Memory B cell (primary cell): Measurements from ENCODE around the gene XBP1.
"Not testable (repeated sequence)": the region's sequence is repeated elsewhere in the genome, so short reads cannot be mapped to it uniquely, and the experiment has no call there.

ENCODE experiments used
- ATAC-seq: fragments of 150-1000 bp; cut with Tn5 transposase; 2 replicates; pipeline ENCODE4 v1.10.0; 2021; ENCODE audit warnings: low read depth, mild to moderate bottlenecking, moderate library complexity
- DNase-seq, 2 donors: peaks; one replicate each; pipeline ENCODE4 v3.0.0; 2022; ENCODE audit warnings: low spot score in 2 of 2
- H3K27ac Mint-ChIP-seq: one replicate; pipeline ENCODE4 v1.8.0; 2022; ENCODE audit warnings: mild to moderate bottlenecking, moderate library complexity, mixed read lengths
- H3K27me3 Mint-ChIP-seq: one replicate; pipeline ENCODE4 v1.8.0; 2022; ENCODE audit warnings: mixed read lengths
- H3K36me3 Mint-ChIP-seq: one replicate; pipeline ENCODE4 v1.8.0; 2022; ENCODE audit warnings: mild to moderate bottlenecking, mixed read lengths
- H3K4me1 Mint-ChIP-seq: one replicate; pipeline ENCODE4 v1.8.0; 2022; ENCODE audit warnings: mixed read lengths
- H3K4me3 Mint-ChIP-seq: one replicate; pipeline ENCODE4 v1.8.0; 2022; ENCODE audit warnings: mild to moderate bottlenecking, moderate library complexity, mixed read lengths
- H3K9me3 Mint-ChIP-seq: one replicate; pipeline ENCODE4 v1.8.0; 2022; ENCODE audit warnings: mixed read lengths

Gene XBP1

GRCh38 chr22:28810821-28811491, 10.6 kb upstream of the XBP1 start:
- Mint-ChIP-seq H3K27me3 (no peaks in the 10 kb centered on the region), H3K4me1 (peaks cover 6% of the 10 kb centered on the region), H3K36me3 (peaks cover 5% of the 10 kb centered on the region), H3K4me3 (no peak overlapping the region), H3K9me3 (no peaks in the 10 kb centered on the region), H3K27ac (no peak overlapping the region)
- ATAC-seq (no peak), DNase-seq (no peak)

DNA sequence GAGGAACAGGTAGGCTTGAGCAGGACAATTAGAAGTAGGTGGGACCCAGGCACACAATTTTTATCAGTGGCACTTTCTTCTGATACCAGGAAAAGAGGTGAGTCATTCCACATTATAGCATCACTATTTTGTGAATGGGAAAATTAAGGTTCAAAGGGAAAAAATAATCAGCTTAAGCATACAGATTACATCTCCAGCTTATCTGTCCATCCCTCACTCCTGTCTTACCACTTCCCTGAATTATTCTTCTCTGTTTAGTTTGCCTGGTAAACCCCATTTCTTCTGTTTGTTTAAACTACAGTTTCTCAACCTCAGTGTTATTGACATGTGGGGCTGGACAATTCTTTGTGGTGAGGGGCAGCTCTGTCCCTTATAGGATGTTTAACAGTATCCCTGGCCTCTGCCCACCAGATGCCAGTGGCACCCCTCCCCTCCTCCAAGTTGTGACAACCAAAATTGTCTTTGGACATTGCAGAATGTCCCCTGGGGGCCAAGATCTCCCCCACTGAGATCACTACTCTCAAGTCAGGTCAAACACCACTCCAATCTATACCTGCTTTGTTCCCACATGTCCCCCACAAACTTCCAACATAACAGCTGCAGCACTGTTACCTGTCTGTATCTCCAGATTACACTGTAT, 8.5 kb upstream of the XBP1 start:
- Mint-ChIP-seq H3K4me3 (no peak overlapping the region), H3K27ac (no peak overlapping the region), H3K4me1 (peaks cover 6% of the 10 kb centered on the region), H3K27me3 (no peaks in the 10 kb centered on the region), H3K9me3 (no peaks in the 10 kb centered on the region), H3K36me3 (peaks cover 5% of the 10 kb centered on the region)
- no peak for ATAC-seq
- no peak for DNase-seq

- not testable (repeated sequence) for H3K4me3 Mint-ChIP-seq, ATAC-seq, H3K27me3 Mint-ChIP-seq, H3K36me3 Mint-ChIP-seq, H3K9me3 Mint-ChIP-seq, DNase-seq, H3K27ac Mint-ChIP-seq
- H3K4me1 Mint-ChIP-seq: peaks cover 14% of the 10 kb centered on the region
These were observed 5.1 kb upstream of the XBP1 start for GRCh38 chr22:28805426-28805825.

- H3K4me3 Mint-ChIP-seq: no peak overlapping the region
- no peaks in the 10 kb centered on the region for H3K27me3 Mint-ChIP-seq
- peaks cover 20% of the 10 kb centered on the region for H3K4me1 Mint-ChIP-seq
- H3K9me3 Mint-ChIP-seq: no peaks in the 10 kb centered on the region
- no peaks in the 10 kb centered on the region for H3K36me3 Mint-ChIP-seq
- peak overlapping the region; percentile 92 for H3K27ac Mint-ChIP-seq
- DNase-seq (no peak), ATAC-seq (no peak)
These were observed 2.3 kb upstream of the XBP1 start for GRCh38 chr22:28802595-28803123.

DNA sequence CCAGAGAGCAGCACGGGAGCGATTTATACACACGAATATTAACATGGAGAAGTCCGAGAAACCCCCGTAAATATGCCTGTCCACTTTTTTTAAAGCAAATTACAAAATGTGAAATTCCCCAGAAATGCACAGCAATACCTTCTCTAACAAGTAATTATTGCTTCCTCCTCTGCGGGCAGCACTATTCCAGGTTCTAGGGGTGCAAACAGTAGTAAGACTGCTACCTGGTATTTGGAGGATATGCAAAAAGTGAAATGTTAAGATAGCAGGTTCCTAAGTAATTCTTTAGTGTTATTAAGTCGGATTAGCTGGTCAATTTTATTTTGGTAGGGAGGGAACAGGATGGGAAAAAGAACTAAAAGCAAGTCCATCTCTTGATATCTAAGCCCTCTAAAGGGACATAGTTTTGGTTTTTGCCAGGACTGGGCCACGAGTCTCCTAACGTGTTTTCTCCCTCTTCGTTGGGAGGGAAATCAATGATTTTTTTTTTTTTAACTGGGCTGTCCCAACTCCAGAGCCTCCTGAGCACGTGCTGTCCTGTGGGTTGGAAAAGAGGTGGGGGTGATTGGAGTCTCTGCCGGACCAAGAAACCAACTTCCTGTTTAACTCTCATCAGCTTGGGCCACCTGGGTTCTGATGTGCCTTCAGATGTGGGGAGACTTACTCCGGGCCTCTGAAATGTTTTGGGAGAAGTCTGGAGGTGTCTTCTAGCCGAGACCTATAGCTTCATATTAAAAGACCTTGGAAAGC, 1.7 kb upstream of the XBP1 start:
- ATAC-seq: no peak
- no peaks in the 10 kb centered on the region for H3K36me3 Mint-ChIP-seq
- no peaks in the 10 kb centered on the region for H3K27me3 Mint-ChIP-seq
- no peaks in the 10 kb centered on the region for H3K9me3 Mint-ChIP-seq
- H3K4me1 Mint-ChIP-seq: peaks cover 20% of the 10 kb centered on the region
- peak overlapping the region; percentile 64 for H3K4me3 Mint-ChIP-seq
- DNase-seq: no peak
- peak overlapping the region; percentile 92 for H3K27ac Mint-ChIP-seq

DNA sequence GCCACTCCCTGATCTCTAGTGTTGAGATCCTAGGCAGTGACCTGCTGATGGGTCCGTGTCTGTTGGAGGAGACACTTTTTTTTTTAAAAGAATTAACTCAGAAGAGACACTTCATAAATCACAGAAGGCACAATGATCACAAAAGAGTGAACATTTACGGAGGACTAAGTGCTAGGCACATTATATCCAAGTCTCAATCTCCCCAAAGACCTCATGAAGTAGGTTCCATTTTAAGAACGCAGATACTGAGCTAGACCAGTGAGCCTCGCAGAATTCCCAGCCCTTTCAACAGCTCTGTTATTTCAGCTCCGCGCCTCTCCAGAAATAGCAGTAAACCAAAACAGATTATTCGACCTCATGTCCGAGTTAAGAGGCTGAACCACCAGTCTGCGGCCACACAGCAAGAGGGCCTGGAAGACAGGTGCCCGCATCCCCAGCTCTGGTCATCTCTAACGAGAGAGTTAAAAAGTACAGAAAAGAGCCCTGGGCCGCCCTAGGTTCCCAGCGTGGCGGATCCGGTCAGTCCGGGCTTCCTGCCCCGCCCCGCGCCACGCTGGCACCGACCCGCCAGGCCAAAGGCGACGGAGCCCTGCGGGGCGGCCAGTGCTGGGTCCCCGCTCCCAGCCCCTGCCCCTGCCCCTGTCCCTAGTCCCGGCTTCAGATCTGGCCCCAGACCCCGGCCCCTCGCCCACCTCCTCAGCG, 612 bp downstream of the XBP1 start:
- Mint-ChIP-seq H3K36me3 (peaks cover 10% of the 10 kb centered on the region), H3K4me3 (peak overlapping the region; percentile 95), H3K9me3 (no peaks in the 10 kb centered on the region), H3K27ac (peak overlapping the region; percentile 92), H3K27me3 (no peaks in the 10 kb centered on the region), H3K4me1 (peaks cover 34% of the 10 kb centered on the region)
- ATAC-seq: peak; percentile 25
- peak in 1 of 2 donors; percentile 4 for DNase-seq

DNA sequence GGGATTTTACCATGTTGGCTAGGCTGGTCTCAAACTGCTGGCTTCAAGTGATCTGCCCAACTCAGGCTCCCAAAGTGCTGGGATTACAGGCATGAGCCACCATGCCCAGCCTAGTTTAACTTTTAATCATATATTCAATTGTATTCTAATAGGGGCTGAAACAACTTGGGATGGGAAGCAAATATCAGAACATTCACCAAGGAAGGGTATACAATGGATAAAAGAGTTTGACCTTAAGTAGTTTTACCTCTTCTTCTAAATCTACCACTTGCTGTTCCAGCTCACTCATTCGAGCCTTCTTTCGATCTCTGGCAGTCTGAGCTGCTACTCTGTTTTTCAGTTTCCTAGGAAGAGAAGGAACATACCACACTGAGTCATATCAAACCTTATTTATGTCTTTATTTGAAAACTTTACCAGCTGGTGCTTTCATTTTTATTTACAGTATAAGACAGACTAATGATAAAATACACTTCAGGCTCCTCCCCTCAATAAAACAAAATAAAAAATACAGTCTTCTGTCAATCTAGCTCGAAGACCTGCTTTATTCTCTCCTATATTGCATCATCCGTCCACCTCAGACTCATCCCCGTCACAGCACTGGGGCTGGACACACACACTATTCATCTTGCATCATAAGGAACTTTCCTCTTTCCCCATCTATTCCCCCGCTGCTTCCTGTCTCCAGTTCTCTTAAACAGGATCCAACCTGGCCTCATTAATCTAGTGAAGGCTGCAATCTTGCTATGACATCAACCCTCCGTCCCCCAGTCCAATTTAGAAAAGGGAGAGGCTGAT, 1.4 kb downstream of the XBP1 start:
- ATAC-seq: no peak
- peak overlapping the region; percentile 92 for H3K27ac Mint-ChIP-seq
- no peak for DNase-seq
- H3K4me3 Mint-ChIP-seq: peak overlapping the region; percentile 95
- no peaks in the 10 kb centered on the region for H3K27me3 Mint-ChIP-seq
- peaks cover 13% of the 10 kb centered on the region for H3K36me3 Mint-ChIP-seq
- peaks cover 34% of the 10 kb centered on the region for H3K4me1 Mint-ChIP-seq
- H3K9me3 Mint-ChIP-seq: no peaks in the 10 kb centered on the region

- no peak overlapping the region for H3K4me3 Mint-ChIP-seq
- no peaks in the 10 kb centered on the region for H3K9me3 Mint-ChIP-seq
- no peak for DNase-seq
These were observed 4.2 kb downstream of the XBP1 start for GRCh38 chr22:28795932-28796856.

GRCh38 chr22:28795071-28795693, 5.2 kb downstream of the XBP1 start:
- Mint-ChIP-seq H3K27me3 (no peaks in the 10 kb centered on the region), H3K36me3 (peaks cover 14% of the 10 kb centered on the region), H3K4me3 (no peak overlapping the region), H3K27ac (peak overlapping the region; percentile 20), H3K9me3 (no peaks in the 10 kb centered on the region), H3K4me1 (peaks cover 25% of the 10 kb centered on the region)
- ATAC-seq (no peak), DNase-seq (no peak)

More at GRCh38 chr22:28795932-28796856, 4.2 kb downstream of the XBP1 start:
- Mint-ChIP-seq H3K36me3 (peaks cover 14% of the 10 kb centered on the region), H3K27ac (peak overlapping the region; percentile 24), H3K4me1 (peaks cover 27% of the 10 kb centered on the region), H3K27me3 (no peaks in the 10 kb centered on the region)
- no peak for ATAC-seq

GRCh38 chr22:28793976-28794584, 6.3 kb downstream of the XBP1 start:
- Mint-ChIP-seq H3K27ac (no peak overlapping the region), H3K4me3 (no peak overlapping the region), H3K27me3 (no peaks in the 10 kb centered on the region), H3K4me1 (peaks cover 27% of the 10 kb centered on the region), H3K36me3 (peaks cover 18% of the 10 kb centered on the region), H3K9me3 (no peaks in the 10 kb centered on the region)
- ATAC-seq (no peak), DNase-seq (no peak)

DNA sequence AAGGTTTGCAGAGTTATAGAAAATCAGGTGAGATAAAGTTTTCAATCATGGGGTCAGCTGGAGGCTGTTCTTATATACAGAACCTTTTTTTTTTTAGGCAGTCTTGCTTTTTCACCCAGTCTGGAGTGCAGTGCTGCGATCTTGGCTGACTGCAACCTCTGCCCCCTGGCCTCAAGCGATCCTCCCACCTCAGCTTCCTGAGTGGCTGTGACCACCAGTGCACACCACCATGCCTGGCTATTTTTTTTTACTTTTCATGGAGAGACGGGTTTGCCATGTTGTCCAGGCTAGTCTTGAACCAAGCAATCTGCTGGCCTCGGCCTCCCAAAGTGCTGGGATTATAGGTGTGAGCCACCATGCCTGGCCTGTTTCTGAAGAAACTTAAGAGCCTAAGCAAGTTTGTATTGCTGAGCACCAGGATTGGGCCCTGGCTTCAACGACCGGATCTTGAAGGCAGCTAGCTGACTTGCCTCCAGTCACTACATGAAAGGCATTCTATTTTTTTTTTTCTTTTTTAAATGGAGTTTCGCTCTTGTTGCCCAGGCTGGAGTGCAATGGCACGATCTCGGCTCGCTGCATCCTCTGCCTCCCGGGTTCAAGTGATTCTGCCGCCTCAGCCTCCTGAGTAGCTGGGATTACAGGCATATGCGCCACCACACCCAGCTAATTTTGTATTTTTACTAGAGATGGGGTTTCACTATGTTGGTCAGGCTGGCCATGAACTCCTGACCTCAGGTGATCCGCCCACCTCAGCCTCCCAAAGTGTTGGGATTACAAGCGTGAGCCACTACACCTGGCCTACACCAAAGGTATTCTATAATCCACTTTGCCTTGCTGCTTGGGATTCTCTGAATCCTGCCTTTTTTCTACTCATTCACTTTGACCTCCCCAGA, 7.6 kb downstream of the XBP1 start:
- Mint-ChIP-seq H3K27me3 (no peaks in the 10 kb centered on the region), H3K36me3 (peaks cover 21% of the 10 kb centered on the region), H3K9me3 (no peaks in the 10 kb centered on the region), H3K27ac (no peak overlapping the region), H3K4me3 (peak overlapping the region; percentile 17), H3K4me1 (peaks cover 29% of the 10 kb centered on the region)
- ATAC-seq (peak; percentile 19), DNase-seq (no peak)
